OCI-LY7 (cell line): ENCODE data around the gene CPPED1. TPM values are rescaled to one million over a fixed set of nuclear protein-coding genes. Genes with fewer than 3 reads are reported as not detected.

Experiments used
- BruUV-seq: library from RNA; stranded (reverse); fragments of 400-500 nt; replicated peaks from 2 replicates; lab custom pipeline; 2021; lab: Mats Ljungman, UMichigan
- CTCF ChIA-PET: fragments of 300-600 bp; sonication (Branson Sonifier 250); formaldehyde crosslinking; loops from one replicate; lab custom pipeline; 2022; ENCODE audit warnings: antibody characterized with exemption; ENCODE audit not compliant: unreplicated experiment; lab: Charles Lee
- POLR2A ChIA-PET: fragments of 300-600 bp; sonication (Branson Sonifier 250); formaldehyde crosslinking; loops from one replicate; lab custom pipeline; 2022; ENCODE audit warnings: antibody characterized with exemption; lab: Charles Lee
- DNase-seq: peaks from one replicate; pipeline ENCODE4 v3.0.0-alpha.2; 2015; ENCODE audit warnings: low spot score
- H2AFZ ChIP-seq: fragments of 200-600 bp; sonication (generic), shearing (Covaris generic); 2 replicates; pipeline ENCODE4 v1.6.1; 2014; ENCODE audit warnings: mild to moderate bottlenecking, antibody characterized with exemption, low read length, moderate library complexity
- H3K27ac ChIP-seq: fragments of 200-600 bp; sonication (generic); 2 replicates; pipeline ENCODE4 v1.5.1; 2014; ENCODE audit warnings: mixed run types, low read depth, mild to moderate bottlenecking, moderate library complexity, low read length, inconsistent platforms; ENCODE audit not compliant: poor library complexity, severe bottlenecking
- H3K36me3 ChIP-seq: fragments of 200-600 bp; sonication (generic); 2 replicates; pipeline ENCODE4 v1.6.1; 2014; ENCODE audit warnings: mild to moderate bottlenecking, antibody characterized with exemption, low read length, moderate library complexity, mixed read lengths; ENCODE audit not compliant: insufficient read depth
- H3K4me1 ChIP-seq: fragments of 200-600 bp; sonication (generic); 2 replicates; pipeline ENCODE4 v1.5.1; 2014; ENCODE audit warnings: mild to moderate bottlenecking, low read length; ENCODE audit not compliant: insufficient read depth, poor library complexity, severe bottlenecking
- H3K4me2 ChIP-seq: fragments of 200-600 bp; sonication (generic); 2 replicates; pipeline ENCODE4 v1.6.1; 2014; ENCODE audit warnings: mild to moderate bottlenecking, low read length
- H3K4me3 ChIP-seq: fragments of 200-600 bp; sonication (generic); 2 replicates; pipeline ENCODE4 v1.5.1; 2014; ENCODE audit warnings: mild to moderate bottlenecking, low read depth, low read length; ENCODE audit not compliant: poor library complexity, severe bottlenecking
- H3K79me2 ChIP-seq: fragments of 200-600 bp; sonication (generic); 2 replicates; pipeline ENCODE4 v1.6.1; 2016; ENCODE audit warnings: low read depth, mild to moderate bottlenecking, low read length, moderate library complexity, mixed read lengths; ENCODE audit not compliant: insufficient read depth
- H3K9me2 ChIP-seq: fragments of 200-600 bp; sonication (generic); 2 replicates; pipeline ENCODE4 v1.6.1; 2016; ENCODE audit warnings: mild to moderate bottlenecking, low read length, mixed read lengths; ENCODE audit not compliant: insufficient read depth
- H3K9me3 ChIP-seq: fragments of 200-600 bp; sonication (generic); 2 replicates; pipeline ENCODE4 v1.6.1; 2014; ENCODE audit warnings: mild to moderate bottlenecking, mixed run types, low read length, mixed read lengths
- H4K20me1 ChIP-seq: fragments of 200-600 bp; sonication (generic); 2 replicates; pipeline ENCODE4 v1.6.1; 2014; ENCODE audit warnings: mild to moderate bottlenecking, antibody characterized with exemption, low read length, moderate library complexity, mixed read lengths; ENCODE audit not compliant: insufficient read depth
- CTCF ChIP-seq: fragments of 200-600 bp; sonication (generic); conservative IDR thresholded peaks from 2 replicates; pipeline ENCODE4 v1.5.1; 2014; ENCODE audit warnings: mild to moderate bottlenecking, antibody characterized with exemption, low read length, moderate library complexity, mixed read lengths
- EZH2phosphoT487 ChIP-seq: fragments of 200-600 bp; sonication (generic); IDR thresholded peaks from 2 replicates; pipeline ENCODE4 v1.6.1; 2018; ENCODE audit warnings: low read depth, borderline replicate concordance, mild to moderate bottlenecking, mixed run types, antibody characterized with exemption, low read length, moderate library complexity, mixed read lengths
- intact Hi-C: fragments of 100-400 bp; cut with micrococcal nuclease; formaldehyde crosslinking; loops from one replicate; pipeline ENCODE4 v1.10.0; 2022; ENCODE audit not compliant: unreplicated experiment
- total RNA-seq, 2 experiments: library from RNA; depleted of rRNA in 1 of 2; stranded (reverse); fragments of >200 nt in 1 of 2; shearing (Covaris generic) in 1 of 2; gene quantifications; 2 replicates each; pipeline ENCODE4 v1.2.3, GENCODE V29; 2014 to 2022

The CPPED1 gene
- total RNA-seq, 2 experiments from 2014 or later, result 8.6 to 14.2 TPM

DNA sequence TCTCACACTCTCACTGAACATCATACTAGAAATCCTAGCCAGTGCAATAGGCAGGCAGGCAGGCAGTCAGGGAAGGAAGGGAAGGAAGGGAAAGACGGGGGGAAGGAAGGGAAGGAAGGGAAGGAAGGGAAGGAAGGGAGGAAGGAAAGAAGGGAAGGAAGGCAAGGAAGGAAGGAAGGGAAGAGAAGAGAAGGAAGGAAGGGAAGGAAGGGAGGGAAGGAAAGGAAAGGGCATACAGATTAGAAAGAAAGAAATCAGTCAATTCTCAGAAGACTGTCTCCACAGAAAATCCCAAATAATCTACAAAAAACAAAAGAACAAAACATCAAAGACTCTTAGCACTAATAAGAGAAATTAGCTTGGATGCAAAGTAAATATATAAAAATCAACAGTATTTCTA lies 93.9 kb downstream of the CPPED1 start:
- Histone ChIP-seq H3K9me3 (no peaks in the 10 kb centered on the region), H4K20me1 (no peaks in the 10 kb centered on the region), H3K4me1 (peaks cover 3% of the 10 kb centered on the region), H3K9me2 (no peaks in the 10 kb centered on the region), H3K4me2 (no peak overlapping the region), H3K4me3 (no peak overlapping the region), H2AFZ (no peak overlapping the region), H3K36me3 (no peaks in the 10 kb centered on the region), H3K27ac (no peak overlapping the region), H3K79me2 (no peaks in the 10 kb centered on the region)
- TF ChIP-seq EZH2phosphoT487 (no peak), CTCF (no peak)
- BruUV-seq, result no TSS peak
- intact Hi-C loops, result no loop called here
- no peak for DNase-seq
- ChIA-PET CTCF (interaction anchor here (0.8 kb wide), 1 partner anchor 78 kb away, joined by 3 read pairs; no protein-coding TSS in a partner anchor), POLR2A (no interaction called here)

DNA sequence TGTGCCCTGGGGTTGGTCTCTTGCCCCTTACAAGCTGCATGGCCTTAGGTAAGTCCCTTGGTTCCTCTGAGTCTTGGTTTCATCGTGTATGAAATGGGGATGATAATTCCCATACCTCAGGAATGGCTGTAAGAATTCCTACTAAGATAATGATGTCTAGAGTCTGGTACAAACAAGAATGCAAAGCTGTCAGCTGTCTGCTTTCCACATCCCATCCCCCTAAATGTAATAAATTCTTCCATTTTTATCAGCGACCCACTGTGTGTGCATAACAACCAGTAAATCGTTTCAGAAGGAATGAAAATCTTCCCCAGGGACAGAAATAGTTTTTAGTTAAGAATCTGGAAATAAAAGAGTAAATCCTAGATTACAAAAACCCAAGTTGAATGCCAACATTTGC lies 95.4 kb downstream of the CPPED1 start:
- CTCF ChIA-PET, result no interaction called here
- DNase-seq, result no peak
- TF ChIP-seq CTCF (no peak), EZH2phosphoT487 (no peak)
- Histone ChIP-seq H3K27ac (no peak overlapping the region), H2AFZ (no peak overlapping the region), H3K79me2 (no peaks in the 10 kb centered on the region), H3K9me2 (no peaks in the 10 kb centered on the region), H3K4me2 (no peak overlapping the region), H4K20me1 (no peaks in the 10 kb centered on the region), H3K4me3 (no peak overlapping the region), H3K4me1 (peaks cover 3% of the 10 kb centered on the region), H3K36me3 (no peaks in the 10 kb centered on the region), H3K9me3 (no peaks in the 10 kb centered on the region)
- intact Hi-C loops, result no loop called here
- POLR2A ChIA-PET, result interaction anchor here (0.6 kb wide), 1 partner anchor 150 kb away, joined by 3 read pairs; no protein-coding TSS in a partner anchor
- BruUV-seq, result no TSS peak

- peaks cover 3% of the 10 kb centered on the region for H3K4me1 ChIP-seq
- POLR2A ChIA-PET, result interaction anchor here (0.7 kb wide), 1 partner anchor 8 kb away, joined by 4 read pairs; no protein-coding TSS in a partner anchor
- no peaks in the 10 kb centered on the region for H4K20me1 ChIP-seq
- H3K4me2 ChIP-seq, result no peak overlapping the region
- CTCF ChIA-PET, result no interaction called here
- BruUV-seq, result no TSS peak
- H3K9me3 ChIP-seq, result no peaks in the 10 kb centered on the region
- no peak for DNase-seq
- H3K79me2 ChIP-seq, result no peaks in the 10 kb centered on the region
- no peak overlapping the region for H3K27ac ChIP-seq
- H3K4me3 ChIP-seq, result no peak overlapping the region
- intact Hi-C loops, result no loop called here
- H3K9me2 ChIP-seq, result no peaks in the 10 kb centered on the region
- peaks cover 5% of the 10 kb centered on the region; the same call in 1 of the 2 replicates for H3K36me3 ChIP-seq
- no peak overlapping the region for H2AFZ ChIP-seq
- TF ChIP-seq EZH2phosphoT487, result no peak
- TF ChIP-seq CTCF, result no peak
These were observed 97.1 kb downstream of the CPPED1 start for GRCh38 chr16:12706628-12707027.
